HepG2 (cell line): ENCODE results near the gene GRAMD1A. TPM values are rescaled to one million over a fixed set of nuclear protein-coding genes. Genes with fewer than 3 reads are reported as not detected.

Experiments
- polyA plus RNA-seq, 8 experiments: library from polyadenylated mRNA; depleted of rRNA in 3 of 8; stranded (reverse) in 7 of 8; unstranded in 1 of 8; fragments of >200 nt; fragmentation: Illumina TruSeq in 4 of 8; extraction: Trizol in 4 of 8; gene quantifications; 2 replicates each; pipeline versions ENCODE4 v1.2.1 to v1.2.3, GENCODE V29; 2011 to 2016; ENCODE audit warnings: low read depth in 4 of 8, missing spikeins in 1 of 8, mixed read lengths in 1 of 8; ENCODE audit not compliant: insufficient read depth in 1 of 8
- total RNA-seq, 5 experiments: library from RNA; depleted of rRNA; stranded (reverse); fragments of >200 nt; fragmentation: Illumina TruSeq; extraction: Trizol; gene quantifications; 2 replicates each; pipeline ENCODE4 v1.2.3, GENCODE V29; 2016; ENCODE audit warnings: low read depth in 1 of 5

GRAMD1A gene
- total and polyA plus RNA-seq, 2 of the 13 experiments (the other 11 are each of a cell fraction or from before 2014, with no cell fraction given), result 14.7 to 181 TPM

Other genes starting within 250 kb of the GRAMD1A start
- gene ZNF599, start 227.1 kb upstream of the GRAMD1A start, total RNA-seq (2016; rRNA removed; fragmentation: Illumina TruSeq; extraction: Trizol), result 5.8 and 9.4 TPM in 2 replicates
- 7.3 and 7.5 TPM in 2 replicates for gene ZNF599, start 227.1 kb upstream of the GRAMD1A start, polyA plus RNA-seq (2011; rRNA removed)
- 4.4 and 6.2 TPM in 2 replicates for gene ZNF30, start 73.4 kb upstream of the GRAMD1A start, total RNA-seq (2016; rRNA removed; fragmentation: Illumina TruSeq; extraction: Trizol)
- gene ZNF30, start 73.4 kb upstream of the GRAMD1A start, polyA plus RNA-seq (2011; rRNA removed), result 2.1 and 2.3 TPM in 2 replicates
- 5.5 and 6.3 TPM in 2 replicates for gene ZNF792, start 36.1 kb upstream of the GRAMD1A start, total RNA-seq (2016; rRNA removed; fragmentation: Illumina TruSeq; extraction: Trizol)
- gene ZNF792, start 36.1 kb upstream of the GRAMD1A start, polyA plus RNA-seq (2011; rRNA removed), result 9.1 and 11.5 TPM in 2 replicates
- gene SCN1B, start 30.1 kb downstream of the GRAMD1A start, total RNA-seq (2016; rRNA removed; fragmentation: Illumina TruSeq; extraction: Trizol), result 1.5 and 2.7 TPM in 2 replicates
- gene SCN1B, start 30.1 kb downstream of the GRAMD1A start, polyA plus RNA-seq (2011; rRNA removed), result 20.1 and 24.5 TPM in 2 replicates
- 23.9 and 46.7 TPM in 2 replicates for gene HPN, start 41.4 kb downstream of the GRAMD1A start, total RNA-seq (2016; rRNA removed; fragmentation: Illumina TruSeq; extraction: Trizol)
- 261 and 364 TPM in 2 replicates for gene HPN, start 41.4 kb downstream of the GRAMD1A start, polyA plus RNA-seq (2011; rRNA removed)
- not detected in 2 replicates for gene FXYD3, start 115.5 kb downstream of the GRAMD1A start, total RNA-seq (2016; rRNA removed; fragmentation: Illumina TruSeq; extraction: Trizol)
- 4.9 and 5.5 TPM in 2 replicates for gene FXYD3, start 115.5 kb downstream of the GRAMD1A start, polyA plus RNA-seq (2011; rRNA removed)
- gene LGI4, start 134.7 kb downstream of the GRAMD1A start, total RNA-seq (2016; rRNA removed; fragmentation: Illumina TruSeq; extraction: Trizol), result not detected in 2 replicates
- 2.8 and 4.2 TPM in 2 replicates for gene LGI4, start 134.7 kb downstream of the GRAMD1A start, polyA plus RNA-seq (2011; rRNA removed)
- gene FXYD1, start 138.5 kb downstream of the GRAMD1A start, total RNA-seq (2016; rRNA removed; fragmentation: Illumina TruSeq; extraction: Trizol), result not detected in 2 replicates
- 27.0 and 31.2 TPM in 2 replicates for gene FXYD1, start 138.5 kb downstream of the GRAMD1A start, polyA plus RNA-seq (2011; rRNA removed)
- not detected in 2 replicates for gene FXYD7, start 142.9 kb downstream of the GRAMD1A start, total RNA-seq (2016; rRNA removed; fragmentation: Illumina TruSeq; extraction: Trizol)
- 0.17 and 0.55 TPM in 2 replicates for gene FXYD7, start 142.9 kb downstream of the GRAMD1A start, polyA plus RNA-seq (2011; rRNA removed)
- not detected in 2 replicates for gene FXYD5, start 154.4 kb downstream of the GRAMD1A start, total RNA-seq (2016; rRNA removed; fragmentation: Illumina TruSeq; extraction: Trizol)
- 0.65 and 0.91 TPM in 2 replicates for gene FXYD5, start 154.4 kb downstream of the GRAMD1A start, polyA plus RNA-seq (2011; rRNA removed)
- gene FAM187B, start 228.4 kb downstream of the GRAMD1A start, total RNA-seq (2016; rRNA removed; fragmentation: Illumina TruSeq; extraction: Trizol), result not detected in 2 replicates
- gene FAM187B, start 228.4 kb downstream of the GRAMD1A start, polyA plus RNA-seq (2011; rRNA removed), result not detected in 2 replicates
- gene LSR, start 248.7 kb downstream of the GRAMD1A start, total RNA-seq (2016; rRNA removed; fragmentation: Illumina TruSeq; extraction: Trizol), result 14.2 and 29.2 TPM in 2 replicates
- 79.2 and 111 TPM in 2 replicates for gene LSR, start 248.7 kb downstream of the GRAMD1A start, polyA plus RNA-seq (2011; rRNA removed)